RWPE1 (cell line): ENCODE measurements around the gene PRF1.

Experiments used
- CTCF ChIA-PET: fragments of 350-600 bp; sonication (Branson Sonifier 250); formaldehyde crosslinking; extraction: SDS; loops from one replicate; lab custom pipeline; 2021; lab: Yijun Ruan, JAX
- POLR2A ChIA-PET: fragments of 400-600 bp; formaldehyde crosslinking; extraction: SDS; loops from one replicate; lab custom pipeline; 2020; ENCODE audit warnings: antibody characterized with exemption; ENCODE audit not compliant: low non-redundant PET; lab: Yijun Ruan, JAX
- DNase-seq: peaks from one replicate; pipeline ENCODE4 v3.0.0; 2012; ENCODE audit warnings: low spot score
- H3K27ac ChIP-seq: fragments of 450-650 bp; 2 replicates; pipeline ENCODE4 v1.5.1; 2017
- TF ChIP-seq, protein P1 (sequence below): fragments of 450-650 bp; conservative IDR thresholded peaks from 2 replicates; pipeline ENCODE4 v1.5.1; 2017; ENCODE audit warnings: low read depth, mild to moderate bottlenecking

PRF1 gene

DNA sequence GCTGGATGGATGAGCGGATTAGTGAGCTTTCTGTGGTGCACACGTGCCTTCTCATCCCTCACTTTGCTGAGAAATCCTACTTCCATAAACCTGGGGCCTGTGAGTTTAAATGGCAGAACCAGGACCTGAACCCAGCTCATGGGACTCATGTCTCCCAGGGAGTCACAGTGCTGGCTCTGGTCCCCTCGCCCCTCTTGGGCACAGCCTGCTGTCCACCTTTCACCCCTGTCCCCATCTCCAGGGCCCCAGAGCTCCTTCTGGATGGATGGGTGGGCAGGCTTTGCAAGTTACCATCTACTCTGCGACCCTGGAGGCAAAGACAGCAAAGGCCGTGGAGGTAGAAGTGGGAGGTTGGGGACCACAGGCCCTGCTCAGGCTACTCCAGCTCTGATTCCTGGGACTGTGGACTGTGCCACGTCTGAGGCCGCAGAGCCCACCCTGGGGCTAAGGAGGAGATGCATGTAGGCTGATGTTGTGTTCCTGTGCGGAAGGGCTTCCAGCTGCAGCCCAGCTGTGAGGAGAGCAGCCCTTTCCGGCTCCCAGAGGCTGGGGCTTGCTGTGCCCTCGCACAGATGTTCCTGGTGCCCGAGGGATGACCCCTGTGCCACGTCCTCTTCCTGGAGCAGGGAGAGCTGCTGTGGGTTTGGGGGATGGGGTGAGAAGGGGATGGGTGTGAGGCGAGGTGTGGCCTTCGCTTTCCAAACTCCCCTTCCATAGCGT, 40.3 kb downstream of the PRF1 start:
- TF ChIP-seq, protein P1, sequence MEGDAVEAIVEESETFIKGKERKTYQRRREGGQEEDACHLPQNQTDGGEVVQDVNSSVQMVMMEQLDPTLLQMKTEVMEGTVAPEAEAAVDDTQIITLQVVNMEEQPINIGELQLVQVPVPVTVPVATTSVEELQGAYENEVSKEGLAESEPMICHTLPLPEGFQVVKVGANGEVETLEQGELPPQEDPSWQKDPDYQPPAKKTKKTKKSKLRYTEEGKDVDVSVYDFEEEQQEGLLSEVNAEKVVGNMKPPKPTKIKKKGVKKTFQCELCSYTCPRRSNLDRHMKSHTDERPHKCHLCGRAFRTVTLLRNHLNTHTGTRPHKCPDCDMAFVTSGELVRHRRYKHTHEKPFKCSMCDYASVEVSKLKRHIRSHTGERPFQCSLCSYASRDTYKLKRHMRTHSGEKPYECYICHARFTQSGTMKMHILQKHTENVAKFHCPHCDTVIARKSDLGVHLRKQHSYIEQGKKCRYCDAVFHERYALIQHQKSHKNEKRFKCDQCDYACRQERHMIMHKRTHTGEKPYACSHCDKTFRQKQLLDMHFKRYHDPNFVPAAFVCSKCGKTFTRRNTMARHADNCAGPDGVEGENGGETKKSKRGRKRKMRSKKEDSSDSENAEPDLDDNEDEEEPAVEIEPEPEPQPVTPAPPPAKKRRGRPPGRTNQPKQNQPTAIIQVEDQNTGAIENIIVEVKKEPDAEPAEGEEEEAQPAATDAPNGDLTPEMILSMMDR = no peak
- H3K27ac ChIP-seq = no peak overlapping the region
- ChIA-PET POLR2A (no interaction called here), CTCF (interaction anchor here (0.6 to 0.7 kb wide), 2 partner anchors 216 to 505 kb away, joined by 3 read pairs; no protein-coding TSS in a partner anchor)
- no peak for DNase-seq

DNA sequence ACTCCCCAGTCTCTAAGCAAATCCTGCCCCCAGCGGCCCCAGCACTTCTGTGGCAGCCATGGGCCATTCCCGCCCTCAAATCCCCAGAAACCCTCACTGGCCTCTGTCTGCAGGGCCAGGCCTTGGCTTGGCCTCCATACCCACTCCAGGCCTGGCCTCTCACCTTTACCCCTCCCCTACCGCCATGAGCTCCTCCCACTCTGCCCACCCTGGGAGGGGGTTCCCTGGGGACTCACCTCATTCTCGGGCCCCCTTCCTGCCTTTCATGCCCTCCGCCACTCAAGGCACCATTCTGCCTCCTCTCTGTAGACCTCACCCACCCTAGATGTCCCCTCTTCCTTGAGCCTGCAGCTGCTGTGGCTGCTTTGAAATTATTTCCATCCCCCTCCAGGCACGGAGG, 41.0 kb downstream of the PRF1 start:
- TF ChIP-seq, protein P1 = no peak
- POLR2A ChIA-PET = no interaction called here
- H3K27ac ChIP-seq = no peak overlapping the region
- DNase-seq = no peak
- CTCF ChIA-PET = interaction anchor here (0.6 to 1.0 kb wide), 5 partner anchors 184 to 1046 kb away, joined by 3 to 7 read pairs (median 3); no protein-coding TSS in a partner anchor

DNA sequence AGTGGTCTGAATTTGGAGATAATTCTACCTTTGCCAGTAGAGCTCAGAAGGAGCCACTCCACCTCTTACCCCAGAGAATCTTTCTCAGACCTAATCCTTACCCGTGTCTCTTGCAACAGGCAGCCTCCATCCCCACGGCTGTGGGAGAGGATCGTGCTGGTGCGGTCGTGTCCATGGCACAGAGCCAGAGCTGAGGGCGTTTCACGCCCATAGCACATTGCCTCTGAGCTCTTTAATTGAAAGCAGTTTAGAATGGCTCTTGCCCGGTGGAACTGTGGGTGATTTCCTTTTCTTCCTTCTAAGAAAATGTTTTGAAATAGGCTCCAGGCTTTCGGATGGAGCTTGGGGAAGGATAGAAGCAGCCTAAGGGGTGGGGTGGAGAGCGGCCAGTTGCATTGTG, 41.5 kb downstream of the PRF1 start:
- CTCF ChIA-PET = interaction anchor here (0.6 to 1.0 kb wide), 4 partner anchors 183 to 1046 kb away, joined by 3 to 7 read pairs (median 4); no protein-coding TSS in a partner anchor
- POLR2A ChIA-PET = no interaction called here
- no peak overlapping the region for H3K27ac ChIP-seq
- DNase-seq = no peak
- TF ChIP-seq, protein P1 = no peak

DNA sequence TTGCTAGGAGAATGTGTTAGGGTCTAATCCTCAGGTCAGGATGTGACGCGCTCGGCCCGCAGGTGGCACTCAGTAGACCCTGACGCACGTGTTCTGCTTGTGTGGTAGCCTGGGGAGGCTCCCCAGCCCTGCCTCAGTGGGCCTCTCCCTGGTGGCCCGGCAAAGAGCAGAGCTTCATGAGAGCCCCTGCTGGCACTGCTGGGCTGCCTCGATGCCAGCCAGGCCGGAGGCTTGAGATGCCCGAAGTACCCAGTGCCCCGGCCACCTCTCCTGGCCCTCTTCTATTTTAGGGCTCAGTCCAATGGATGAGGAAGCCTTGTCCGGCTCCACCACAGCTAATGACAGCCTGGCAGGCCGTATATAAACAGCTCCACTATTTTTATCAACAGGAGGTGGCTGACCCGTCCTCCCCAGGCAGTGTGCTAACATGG, 42.0 kb downstream of the PRF1 start:
- ChIA-PET POLR2A (no interaction called here), CTCF (interaction anchor here (0.6 to 1.0 kb wide), 2 partner anchors 150 to 198 kb away, joined by 4 to 7 read pairs; no protein-coding TSS in a partner anchor)
- TF ChIP-seq, protein P1 = no peak
- DNase-seq = no peak
- no peak overlapping the region for H3K27ac ChIP-seq

DNA sequence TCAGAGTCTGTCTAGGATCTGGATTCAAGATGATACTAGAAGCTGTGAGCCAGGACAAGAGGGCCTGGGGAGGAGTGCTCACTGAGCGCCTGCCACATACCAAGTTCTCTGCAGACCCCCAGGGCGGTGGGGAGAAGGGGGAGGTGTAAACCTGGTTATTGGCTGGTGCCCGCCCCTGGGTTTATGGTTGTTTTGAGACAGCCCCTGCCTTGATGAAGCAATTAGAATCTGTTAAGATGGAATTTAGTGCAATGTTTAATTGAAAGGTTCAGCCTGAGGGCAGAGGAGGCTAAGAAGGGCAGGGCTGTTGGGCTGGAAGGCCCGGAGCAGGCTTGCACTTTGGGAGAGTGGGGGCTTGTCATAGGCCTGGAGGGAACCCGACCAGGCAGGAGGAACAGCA, 42.7 kb downstream of the PRF1 start:
- TF ChIP-seq, protein P1 = no peak
- ChIA-PET CTCF (interaction anchor here (0.6 to 1.1 kb wide), 2 partner anchors 9 to 150 kb away, joined by 4 to 5 read pairs; no protein-coding TSS in a partner anchor), POLR2A (no interaction called here)
- no peak overlapping the region for H3K27ac ChIP-seq
- no peak for DNase-seq

DNA sequence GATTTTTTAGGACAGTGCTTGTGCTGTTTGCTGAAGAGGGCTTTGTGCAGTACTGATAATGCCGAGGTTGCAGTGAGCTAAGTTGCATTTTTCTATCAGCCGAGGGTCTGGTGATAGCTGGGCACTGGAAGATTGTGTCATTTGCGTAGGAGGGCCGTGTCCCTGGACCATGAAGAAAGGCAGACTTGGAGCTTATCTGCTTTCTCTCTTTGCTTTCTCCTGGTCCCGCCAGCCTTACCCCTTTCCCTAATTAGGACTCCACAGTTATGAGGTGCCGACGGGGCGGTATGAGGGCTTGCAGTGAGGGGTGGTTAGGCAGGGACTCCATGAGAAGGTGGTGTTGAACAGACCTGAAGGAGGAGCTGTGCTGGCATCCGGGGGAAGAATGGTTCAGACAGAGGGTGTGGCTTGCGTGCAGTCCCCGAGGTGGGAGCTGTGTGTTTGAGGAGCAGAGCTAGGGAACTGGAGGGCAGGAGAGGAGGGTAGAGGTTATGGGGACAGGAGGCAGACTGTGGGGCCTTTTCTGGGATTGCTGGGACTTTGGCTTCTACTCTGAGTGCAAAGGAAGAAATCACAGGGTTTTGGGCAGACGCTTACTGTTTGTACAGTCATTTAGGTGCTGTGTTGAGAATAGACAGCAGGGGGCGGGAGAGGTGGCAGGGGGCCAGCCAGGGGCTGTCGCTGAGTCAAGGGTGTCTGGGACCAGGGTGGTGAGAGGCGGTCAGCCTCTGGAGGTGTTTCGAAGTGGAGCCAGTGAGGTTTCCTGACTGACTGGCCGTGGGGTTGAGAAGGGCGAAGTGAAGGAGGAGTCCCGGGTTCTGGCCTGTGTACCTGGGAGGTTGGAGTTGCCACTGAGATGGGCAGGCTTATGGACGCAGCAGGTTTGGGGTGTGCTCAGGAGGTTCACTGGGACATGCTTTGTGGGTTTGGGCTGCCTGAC, 43.4 kb downstream of the PRF1 start:
- no peak overlapping the region for H3K27ac ChIP-seq
- TF ChIP-seq, protein P1 = peak; percentile 26; the same call in 1 of the 2 replicates
- POLR2A ChIA-PET = no interaction called here
- DNase-seq = peak; percentile 60
- CTCF ChIA-PET = interaction anchor here (0.6 to 1.1 kb wide), 8 partner anchors 9 to 366 kb away, joined by 3 to 5 read pairs (median 4); no protein-coding TSS in a partner anchor
